Hepatocyte (in vitro differentiated cells): ENCODE measurements around the gene PLEKHG4B. TPM values are rescaled to one million over a fixed set of nuclear protein-coding genes. Genes with fewer than 3 reads are reported as not detected.

ENCODE experiments used
- DNase-seq: peaks from one replicate; pipeline ENCODE4 v3.0.0-alpha.2; 2016; ENCODE audit warnings: low spot score
- H2AFZ ChIP-seq: fragments of 200-600 bp; sonication (generic); 2 replicates; pipeline ENCODE4 v1.6.0; 2016; ENCODE audit warnings: antibody characterized with exemption, mild to moderate bottlenecking
- H3K27ac ChIP-seq: fragments of 200-600 bp; sonication (generic); 2 replicates; pipeline ENCODE4 v1.5.1; 2016; ENCODE audit warnings: mild to moderate bottlenecking
- H3K27me3 ChIP-seq: fragments of 200-600 bp; sonication (generic); 2 replicates; pipeline ENCODE4 v1.6.1; 2016
- H3K36me3 ChIP-seq: fragments of 200-600 bp; sonication (generic); replicated peaks from 2 replicates; pipeline ENCODE4 v1.5.1; 2016; ENCODE audit warnings: low read depth; ENCODE audit not compliant: insufficient read depth
- H3K4me1 ChIP-seq: fragments of 200-600 bp; sonication (generic); 2 replicates; pipeline ENCODE4 v1.5.1; 2016; ENCODE audit warnings: mild to moderate bottlenecking, moderate library complexity; ENCODE audit not compliant: insufficient read depth
- H3K4me2 ChIP-seq: fragments of 200-600 bp; sonication (generic); 2 replicates; pipeline ENCODE4 v1.6.0; 2016
- H3K4me3 ChIP-seq: fragments of 200-600 bp; sonication (generic); 2 replicates; pipeline ENCODE4 v1.5.1; 2016; ENCODE audit warnings: mild to moderate bottlenecking
- H3K79me2 ChIP-seq: fragments of 200-600 bp; sonication (generic); 2 replicates; pipeline ENCODE4 v1.6.0; 2017; ENCODE audit warnings: mild to moderate bottlenecking
- H3K9me2 ChIP-seq: fragments of 200-600 bp; sonication (generic); replicated peaks from 2 replicates; pipeline ENCODE4 v1.6.0; 2017; ENCODE audit warnings: mild to moderate bottlenecking; ENCODE audit not compliant: insufficient read depth
- H3K9me3 ChIP-seq: fragments of 200-600 bp; sonication (generic); 2 replicates; pipeline ENCODE4 v1.5.1; 2016; ENCODE audit warnings: low read depth, mild to moderate bottlenecking
- H4K20me1 ChIP-seq: fragments of 200-600 bp; sonication (generic); 2 replicates; pipeline ENCODE4 v1.6.0; 2016; ENCODE audit warnings: mild to moderate bottlenecking; ENCODE audit not compliant: insufficient read depth, poor library complexity, severe bottlenecking
- CTCF ChIP-seq: fragments of 200-600 bp; sonication (generic); IDR thresholded peaks from 2 replicates; pipeline ENCODE4 v1.5.1; 2016; ENCODE audit warnings: antibody characterized with exemption, mild to moderate bottlenecking; ENCODE audit not compliant: poor library complexity
- EZH2 ChIP-seq: fragments of 200-600 bp; sonication (generic); IDR thresholded peaks from 2 replicates; pipeline ENCODE4 v1.6.1; 2016; ENCODE audit warnings: antibody characterized with exemption, mild to moderate bottlenecking, borderline replicate concordance
- EZH2phosphoT487 ChIP-seq: fragments of 200-600 bp; sonication (generic); IDR thresholded peaks from one replicate; pipeline ENCODE4 v1.6.1; 2018; ENCODE audit warnings: antibody characterized with exemption, mild to moderate bottlenecking, low read depth, moderate library complexity; ENCODE audit not compliant: unreplicated experiment, severe bottlenecking
- WGBS: methylation state at CpG from one replicate; pipeline ENCODE4 v1.1.6; 2016; ENCODE audit warnings: low lambda C conversion rate; ENCODE audit errors: missing lambda C conversion rate; 5-methylcytosine and 5-hydroxymethylcytosine counted together
- polyA plus RNA-seq: library from polyadenylated mRNA; unstranded; fragments of >200 nt; fragmentation: Nextera tagmentation; extraction: Ambion mirVana; gene quantifications from 2 replicates; pipeline ENCODE4 v1.2.1, GENCODE V29; 2016
- total RNA-seq: library from RNA; depleted of rRNA; stranded (reverse); fragments of >200 nt; gene quantifications from 2 replicates; pipeline ENCODE4 v1.2.3, GENCODE V29; 2014

The PLEKHG4B gene
- total and polyA plus RNA-seq, 2 experiments from 2014 or later: 3.6 to 4.0 TPM

GRCh38 chr5:89337-90286, 2.4 kb upstream of the PLEKHG4B start:
- Histone ChIP-seq H3K4me1 (peaks cover 4% of the 10 kb centered on the region), H3K27me3 (peaks cover 16% of the 10 kb centered on the region), H4K20me1 (no peaks in the 10 kb centered on the region), H3K4me3 (no peak overlapping the region), H3K27ac (no peak overlapping the region), H3K9me2 (no peaks in the 10 kb centered on the region), H3K9me3 (no peaks in the 10 kb centered on the region), H3K4me2 (no peak overlapping the region), H3K36me3 (no peaks in the 10 kb centered on the region), H3K79me2 (no peaks in the 10 kb centered on the region), H2AFZ (no peak overlapping the region)
- 95% methylated on average over 16 of the region's 17 CpGs for WGBS
- DNase-seq: no peak
- TF ChIP-seq CTCF (no peak), EZH2phosphoT487 (no peak), EZH2 (no peak)

- Histone ChIP-seq H3K9me3 (no peaks in the 10 kb centered on the region), H3K4me1 (peaks cover 4% of the 10 kb centered on the region), H3K9me2 (no peaks in the 10 kb centered on the region), H3K27ac (peak overlapping the region; percentile 57), H3K79me2 (no peaks in the 10 kb centered on the region), H3K4me3 (no peak overlapping the region), H2AFZ (peak overlapping the region; percentile 73), H4K20me1 (no peaks in the 10 kb centered on the region), H3K36me3 (no peaks in the 10 kb centered on the region), H3K27me3 (peaks cover 16% of the 10 kb centered on the region), H3K4me2 (peak overlapping the region; percentile 78)
- TF ChIP-seq EZH2phosphoT487 (no peak), EZH2 (no peak), CTCF (no peak)
- WGBS: 64% methylated on average over 18 of the region's 18 CpGs
- peak; percentile 29 for DNase-seq
Measured at GRCh38 chr5:90590-91547, 1.1 kb upstream of the PLEKHG4B start.

- Histone ChIP-seq H3K4me3 (peak overlapping the region; percentile 49), H3K9me3 (no peaks in the 10 kb centered on the region), H3K9me2 (no peaks in the 10 kb centered on the region), H3K79me2 (no peaks in the 10 kb centered on the region), H3K4me2 (peak overlapping the region; percentile 78), H3K27ac (peak overlapping the region; percentile 55), H2AFZ (peak overlapping the region; percentile 49), H3K27me3 (peaks cover 15% of the 10 kb centered on the region), H4K20me1 (no peaks in the 10 kb centered on the region), H3K36me3 (no peaks in the 10 kb centered on the region), H3K4me1 (peaks cover 4% of the 10 kb centered on the region)
- WGBS: 18% methylated on average over 9 of the region's 37 CpGs
- TF ChIP-seq EZH2phosphoT487: no peak
- TF ChIP-seq CTCF: no peak
- no peak for TF ChIP-seq EZH2
- DNase-seq: peak; percentile 23
Measured at GRCh38 chr5:92401-93220, 643 bp downstream of the PLEKHG4B start.
